Measurements from ENCODE around the gene RFX1.
"Not testable (repeated sequence)": the region's sequence is repeated elsewhere in the genome, so short reads cannot be mapped to it uniquely, and the experiment has no call there.

The RFX1 gene

GRCh38 chr19:14052470-14052869, 46.4 kb upstream of the RFX1 start:
- in situ Hi-C loops (cut with HindIII; ENCODE audit: low pct_ligation_motif_present, low sequenced_read_pairs) = no loop called here
- Histone ChIP-seq H3K4me3 (ENCODE audit: low read depth, low read length) (no peak overlapping the region), H3K27me3 (replicated peaks) (no peaks in the 10 kb centered on the region), H3K27ac (no peak overlapping the region), H3K36me3 (replicated peaks) (no peaks in the 10 kb centered on the region)
- DNase-seq = no peak
- TF ChIP-seq, protein P1, sequence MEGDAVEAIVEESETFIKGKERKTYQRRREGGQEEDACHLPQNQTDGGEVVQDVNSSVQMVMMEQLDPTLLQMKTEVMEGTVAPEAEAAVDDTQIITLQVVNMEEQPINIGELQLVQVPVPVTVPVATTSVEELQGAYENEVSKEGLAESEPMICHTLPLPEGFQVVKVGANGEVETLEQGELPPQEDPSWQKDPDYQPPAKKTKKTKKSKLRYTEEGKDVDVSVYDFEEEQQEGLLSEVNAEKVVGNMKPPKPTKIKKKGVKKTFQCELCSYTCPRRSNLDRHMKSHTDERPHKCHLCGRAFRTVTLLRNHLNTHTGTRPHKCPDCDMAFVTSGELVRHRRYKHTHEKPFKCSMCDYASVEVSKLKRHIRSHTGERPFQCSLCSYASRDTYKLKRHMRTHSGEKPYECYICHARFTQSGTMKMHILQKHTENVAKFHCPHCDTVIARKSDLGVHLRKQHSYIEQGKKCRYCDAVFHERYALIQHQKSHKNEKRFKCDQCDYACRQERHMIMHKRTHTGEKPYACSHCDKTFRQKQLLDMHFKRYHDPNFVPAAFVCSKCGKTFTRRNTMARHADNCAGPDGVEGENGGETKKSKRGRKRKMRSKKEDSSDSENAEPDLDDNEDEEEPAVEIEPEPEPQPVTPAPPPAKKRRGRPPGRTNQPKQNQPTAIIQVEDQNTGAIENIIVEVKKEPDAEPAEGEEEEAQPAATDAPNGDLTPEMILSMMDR (IDR thresholded peaks at IDR 0.05; ENCODE audit: low read depth, low read length, missing control alignments) = no peak

DNA sequence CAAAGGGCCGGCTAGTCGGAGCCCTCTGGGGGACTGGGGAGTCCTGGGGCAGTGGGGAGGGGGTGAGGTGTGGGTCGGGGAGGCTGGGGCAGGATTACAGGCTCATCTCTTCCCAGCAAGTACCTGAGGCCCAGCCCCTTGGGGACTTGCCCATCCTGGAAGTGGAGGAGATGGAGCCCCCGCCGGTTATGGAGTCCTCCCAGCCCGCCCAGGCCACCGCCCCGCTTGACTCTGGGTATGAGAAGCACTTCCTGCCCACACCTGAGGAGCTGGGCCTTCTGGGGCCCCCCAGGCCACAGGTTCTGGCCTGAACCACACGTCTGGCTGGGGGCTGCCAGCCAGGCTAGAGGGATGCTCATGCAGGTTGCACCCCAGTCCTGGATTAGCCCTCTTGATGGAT, 45.9 kb upstream of the RFX1 start:
- no peak for DNase-seq
- in situ Hi-C loops (cut with HindIII; ENCODE audit: low pct_ligation_motif_present, low sequenced_read_pairs) = no loop called here
- Histone ChIP-seq H3K27ac (no peak overlapping the region), H3K4me3 (ENCODE audit: low read depth, low read length) (no peak overlapping the region), H3K27me3 (replicated peaks) (no peaks in the 10 kb centered on the region), H3K36me3 (replicated peaks) (no peaks in the 10 kb centered on the region)
- TF ChIP-seq, protein P1 (IDR thresholded peaks at IDR 0.05; ENCODE audit: low read depth, low read length, missing control alignments) = no peak

DNA sequence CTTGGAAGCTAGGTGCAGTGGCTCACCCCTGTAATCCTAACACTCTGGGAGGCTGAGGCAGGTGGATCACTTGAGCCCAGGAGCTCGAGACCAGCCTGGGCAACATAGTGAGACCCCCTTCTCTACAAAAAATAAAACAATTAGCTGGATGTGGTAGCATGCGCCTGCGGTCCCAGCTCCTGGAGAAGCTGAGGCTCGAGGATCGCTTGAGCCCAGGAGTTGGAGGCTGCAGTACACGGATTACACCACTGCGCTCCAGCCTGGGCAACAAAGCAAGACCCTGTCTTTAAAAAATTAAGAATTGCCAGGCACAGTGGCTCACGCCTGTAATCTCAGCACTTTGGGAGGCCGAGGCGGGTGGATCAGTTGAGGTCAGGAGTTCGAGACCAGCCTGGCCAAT, 44.8 kb upstream of the RFX1 start:
- in situ Hi-C loops (cut with HindIII; ENCODE audit: low pct_ligation_motif_present, low sequenced_read_pairs); DNase-seq; H3K27me3 ChIP-seq (replicated peaks); H3K27ac ChIP-seq; H3K36me3 ChIP-seq (replicated peaks); H3K4me3 ChIP-seq (ENCODE audit: low read depth, low read length): not testable (repeated sequence)

- Histone ChIP-seq H3K36me3 (replicated peaks) (no peaks in the 10 kb centered on the region), H3K27ac (no peak overlapping the region), H3K27me3 (replicated peaks) (no peaks in the 10 kb centered on the region), H3K4me3 (ENCODE audit: low read depth, low read length) (no peak overlapping the region)
- TF ChIP-seq, protein P1 (IDR thresholded peaks at IDR 0.05; ENCODE audit: low read depth, low read length, missing control alignments) = no peak
- no peak for DNase-seq
- in situ Hi-C loops (cut with HindIII; ENCODE audit: low pct_ligation_motif_present, low sequenced_read_pairs) = no loop called here
Measured at GRCh38 chr19:14050512-14050911, 44.4 kb upstream of the RFX1 start.

- H3K36me3 ChIP-seq (replicated peaks) = no peaks in the 10 kb centered on the region
- in situ Hi-C loops (cut with HindIII; ENCODE audit: low pct_ligation_motif_present, low sequenced_read_pairs) = no loop called here
Measured at GRCh38 chr19:14048443-14049153, 42.5 kb upstream of the RFX1 start.

DNA sequence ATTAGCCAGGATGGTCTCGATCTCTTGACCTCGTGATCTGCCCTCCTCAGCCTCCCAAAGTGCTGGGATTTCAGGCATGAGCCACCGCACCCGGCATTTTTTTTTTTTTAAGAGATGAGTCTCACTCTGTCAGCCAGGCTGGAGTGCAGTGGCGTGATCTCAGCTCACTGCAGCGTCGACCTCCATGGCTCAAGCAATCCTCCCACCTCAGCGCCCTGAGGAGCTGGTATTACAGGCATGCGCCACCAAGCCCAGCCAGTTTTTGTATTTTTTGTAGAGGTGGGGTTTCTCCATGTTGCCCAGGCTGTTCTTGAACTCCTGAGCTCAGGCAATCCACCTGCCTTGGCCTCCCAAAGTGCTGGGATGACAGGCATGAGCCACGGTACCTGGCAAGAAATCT, 41.7 kb upstream of the RFX1 start:
- H3K4me3 ChIP-seq (ENCODE audit: low read depth, low read length); in situ Hi-C loops (cut with HindIII; ENCODE audit: low pct_ligation_motif_present, low sequenced_read_pairs); H3K27ac ChIP-seq; H3K36me3 ChIP-seq (replicated peaks); H3K27me3 ChIP-seq (replicated peaks); DNase-seq: not testable (repeated sequence)

More at GRCh38 chr19:14048443-14049153, 42.5 kb upstream of the RFX1 start:
- DNase-seq = peak; percentile 16
- Histone ChIP-seq H3K27ac (no peak overlapping the region), H3K27me3 (replicated peaks) (no peaks in the 10 kb centered on the region), H3K4me3 (ENCODE audit: low read depth, low read length) (no peak overlapping the region)
- TF ChIP-seq, protein P1 (IDR thresholded peaks at IDR 0.05; ENCODE audit: low read depth, low read length, missing control alignments) = peak; percentile 96
